Astrocyte of the spinal cord (primary cell): ENCODE measurements around the gene ATP9A.
"Not testable (repeated sequence)": the region's sequence is repeated elsewhere in the genome, so short reads cannot be mapped to it uniquely, and the experiment has no call there.

ENCODE experiments used
- DNase-seq: peaks from one replicate; pipeline ENCODE4 v3.0.0; 2011; ENCODE audit warnings: low read depth, low spot score
- H3K4me3 ChIP-seq: 2 replicates; pipeline ENCODE4 v1.5.1; 2011; ENCODE audit warnings: low read depth, mild to moderate bottlenecking, low read length, moderate library complexity
- CTCF ChIP-seq: IDR thresholded peaks from 2 replicates; pipeline ENCODE4 v1.5.1; 2012; ENCODE audit warnings: low read depth, mild to moderate bottlenecking, low read length, inconsistent platforms
- in situ Hi-C: cut with HindIII; loops from 2 replicates; pipeline ENCODE4 v1.10.0; 2017; ENCODE audit warnings: low sequenced_read_pairs

ATP9A gene

GRCh38 chr20:51666126-51666525 lies 102.1 kb downstream of the ATP9A start:
- in situ Hi-C loops = no loop called here
- DNase-seq = no peak
- no peak for TF ChIP-seq CTCF
- H3K4me3 ChIP-seq = no peak overlapping the region

GRCh38 chr20:51665543-51666118 lies 102.6 kb downstream of the ATP9A start:
- no peak for DNase-seq
- no peak overlapping the region for H3K4me3 ChIP-seq
- in situ Hi-C loops = no loop called here
- TF ChIP-seq CTCF = no peak

GRCh38 chr20:51661609-51662178 lies 106.5 kb downstream of the ATP9A start:
- DNase-seq = peak; percentile 71
- no peak for TF ChIP-seq CTCF
- no peak overlapping the region for H3K4me3 ChIP-seq
- in situ Hi-C loops = no loop called here

- in situ Hi-C loops = no loop called here
- TF ChIP-seq CTCF = no peak
- DNase-seq = peak; percentile 88
- no peak overlapping the region for H3K4me3 ChIP-seq
Measured at GRCh38 chr20:51660672-51661608, 107.2 kb downstream of the ATP9A start.

- H3K4me3 ChIP-seq = no peak overlapping the region
- DNase-seq = no peak
- TF ChIP-seq CTCF = no peak
- in situ Hi-C loops = no loop called here
Measured at GRCh38 chr20:51659491-51660050, 108.6 kb downstream of the ATP9A start.

- H3K4me3 ChIP-seq = no peak overlapping the region
- in situ Hi-C loops = no loop called here
- DNase-seq = no peak
- no peak for TF ChIP-seq CTCF
Measured at GRCh38 chr20:51656726-51657260, 111.4 kb downstream of the ATP9A start.

GRCh38 chr20:51656089-51656488 lies 112.1 kb downstream of the ATP9A start:
- DNase-seq, in situ Hi-C loops, H3K4me3 ChIP-seq: not testable (repeated sequence)
